HG03354 (cell line): ENCODE data around the gene FBLN5.

Experiments used
- ATAC-seq: cut with Tn5 transposase; IDR thresholded peaks from one replicate; pipeline ENCODE4 v1.9.1; 2021; ENCODE audit warnings: mild to moderate bottlenecking; ENCODE audit not compliant: unreplicated experiment, poor library complexity, severe bottlenecking

FBLN5 gene

GRCh38 chr14:91946622-91947474, 646 bp downstream of the FBLN5 start:
- ATAC-seq = no peak

GRCh38 chr14:91945751-91946621, 1.5 kb downstream of the FBLN5 start:
- no peak for ATAC-seq

- no peak for ATAC-seq
Measured at GRCh38 chr14:91942946-91943345, 4.5 kb downstream of the FBLN5 start.

GRCh38 chr14:91942128-91942527, 5.4 kb downstream of the FBLN5 start:
- ATAC-seq = no peak

GRCh38 chr14:91940209-91940608, 7.3 kb downstream of the FBLN5 start:
- ATAC-seq = no peak

- ATAC-seq = no peak
Measured at GRCh38 chr14:91935586-91935985, 11.9 kb downstream of the FBLN5 start.

- no peak for ATAC-seq
Measured at GRCh38 chr14:91934554-91935285, 12.8 kb downstream of the FBLN5 start.

- no peak for ATAC-seq
Measured at GRCh38 chr14:91931478-91932088, 15.9 kb downstream of the FBLN5 start.

- no peak for ATAC-seq
Measured at GRCh38 chr14:91929700-91930099, 17.8 kb downstream of the FBLN5 start.

GRCh38 chr14:91927800-91928199, 19.7 kb downstream of the FBLN5 start:
- no peak for ATAC-seq

GRCh38 chr14:91927191-91927590, 20.3 kb downstream of the FBLN5 start:
- no peak for ATAC-seq

- ATAC-seq = no peak
Measured at GRCh38 chr14:91926131-91926890, 21.2 kb downstream of the FBLN5 start.

- ATAC-seq = no peak
Measured at GRCh38 chr14:91925727-91926121, 21.8 kb downstream of the FBLN5 start.

GRCh38 chr14:91925001-91925726, 22.3 kb downstream of the FBLN5 start:
- ATAC-seq = no peak

GRCh38 chr14:91920526-91920925, 27.0 kb downstream of the FBLN5 start:
- ATAC-seq = no peak

- ATAC-seq = no peak
Measured at GRCh38 chr14:91919814-91920213, 27.7 kb downstream of the FBLN5 start.

GRCh38 chr14:91918186-91918883, 29.2 kb downstream of the FBLN5 start:
- ATAC-seq = no peak

- no peak for ATAC-seq
Measured at GRCh38 chr14:91912035-91912434, 35.5 kb downstream of the FBLN5 start.
